ENCODE results near the gene ESRRA. TPM values are rescaled to one million over a fixed set of nuclear protein-coding genes. Genes with fewer than 3 reads are reported as not detected.

ESRRA gene
- polyA plus RNA-seq, 2 of the 4 experiments (the other 2 are of a cell fraction): 15.2 to 35.5 TPM

- 89% methylated on average over 30 of the region's 35 CpGs for WGBS (ENCODE audit: missing lambda C conversion rate)
Measured at GRCh38 chr11:64265176-64266160, 39.9 kb upstream of the ESRRA start.

DNA sequence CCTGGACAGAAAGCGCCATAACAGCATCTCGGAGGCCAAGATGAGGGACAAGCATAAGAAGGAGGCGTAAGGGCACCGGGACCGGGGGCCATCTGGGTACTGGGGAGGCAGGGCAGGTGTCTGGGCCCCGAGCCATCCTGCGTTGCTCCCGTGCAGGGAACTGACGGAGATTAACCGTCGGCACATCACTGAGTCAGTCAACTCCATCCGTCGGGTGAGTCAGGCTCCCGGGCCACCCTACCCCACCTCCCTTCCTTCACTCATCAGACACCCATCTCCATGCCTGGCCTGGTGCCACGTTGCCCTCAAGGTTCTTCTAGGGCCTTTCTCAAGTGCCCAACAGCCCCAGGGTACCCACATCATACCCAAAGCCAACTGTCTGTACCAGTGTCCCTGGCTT lies 39.0 kb upstream of the ESRRA start:
- FAIRE-seq (no peak), ATAC-seq (no peak), DNase-seq (ENCODE audit: low read depth in 1 of 2, low spot score in 1 of 2) (no peak)
- WGBS (ENCODE audit: missing lambda C conversion rate): 88% methylated on average over 15 of the region's 15 CpGs
- no peak overlapping the region for H3K4me3 ChIP-seq
- ChIA-PET POLR2A (no interaction called here), CTCF (interaction anchor here (0.7 to 16.0 kb wide), 4 partner anchors 12 to 74 kb away, joined by 3 to 220 read pairs (median 112); partner anchors contain the start of genes CATSPERZ, ESRRA, PLCB3 and PPP1R14B)
- H3K4me1 ChIP-seq: peaks cover 14% of the 10 kb centered on the region
- H3K4me2 ChIP-seq: no peak overlapping the region
- TF ChIP-seq EP300 (IDR thresholded peaks at IDR 0.05) (no peak), SREBF2 (IDR thresholded peaks at IDR 0.05) (no peak), HEYL (CRISPR knock-in tag; IDR thresholded peaks at IDR 0.05) (no peak), MAX (IDR thresholded peaks at IDR 0.05) (no peak), NPAS2 (CRISPR knock-in tag; IDR thresholded peaks at IDR 0.05; ENCODE audit: borderline replicate concordance) (no peak), MYC (IDR thresholded peaks at IDR 0.05; ENCODE audit: borderline replicate concordance, low read length) (no peak), ZC3H11A (IDR thresholded peaks at IDR 0.05) (no peak), RAD21 (conservative IDR thresholded peaks at IDR 0.05 in 1 of 2, IDR thresholded peaks at IDR 0.05 in 1 of 2) (no peak), MAFK (IDR thresholded peaks at IDR 0.05; ENCODE audit: partially characterized antibody) (no peak), HOXB13 (CRISPR knock-in tag; IDR thresholded peaks at IDR 0.05; ENCODE audit: low read depth) (no peak), KDM1A (IDR thresholded peaks at IDR 0.05; ENCODE audit: low read depth) (no peak), MAZ (IDR thresholded peaks at IDR 0.05; ENCODE audit: borderline replicate concordance, low read depth, low read length) (no peak), ZFP36 (IDR thresholded peaks at IDR 0.05; ENCODE audit: borderline replicate concordance, partially characterized antibody) (no peak)
- TF ChIP-seq, protein P1, sequence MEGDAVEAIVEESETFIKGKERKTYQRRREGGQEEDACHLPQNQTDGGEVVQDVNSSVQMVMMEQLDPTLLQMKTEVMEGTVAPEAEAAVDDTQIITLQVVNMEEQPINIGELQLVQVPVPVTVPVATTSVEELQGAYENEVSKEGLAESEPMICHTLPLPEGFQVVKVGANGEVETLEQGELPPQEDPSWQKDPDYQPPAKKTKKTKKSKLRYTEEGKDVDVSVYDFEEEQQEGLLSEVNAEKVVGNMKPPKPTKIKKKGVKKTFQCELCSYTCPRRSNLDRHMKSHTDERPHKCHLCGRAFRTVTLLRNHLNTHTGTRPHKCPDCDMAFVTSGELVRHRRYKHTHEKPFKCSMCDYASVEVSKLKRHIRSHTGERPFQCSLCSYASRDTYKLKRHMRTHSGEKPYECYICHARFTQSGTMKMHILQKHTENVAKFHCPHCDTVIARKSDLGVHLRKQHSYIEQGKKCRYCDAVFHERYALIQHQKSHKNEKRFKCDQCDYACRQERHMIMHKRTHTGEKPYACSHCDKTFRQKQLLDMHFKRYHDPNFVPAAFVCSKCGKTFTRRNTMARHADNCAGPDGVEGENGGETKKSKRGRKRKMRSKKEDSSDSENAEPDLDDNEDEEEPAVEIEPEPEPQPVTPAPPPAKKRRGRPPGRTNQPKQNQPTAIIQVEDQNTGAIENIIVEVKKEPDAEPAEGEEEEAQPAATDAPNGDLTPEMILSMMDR (IDR thresholded peaks at IDR 0.05): no peak
- no peak overlapping the region for H3K27ac ChIP-seq
- H3K9me3 ChIP-seq: no peaks in the 10 kb centered on the region

More at GRCh38 chr11:64265176-64266160, 39.9 kb upstream of the ESRRA start:
- ChIA-PET POLR2A (no interaction called here), CTCF (interaction anchor here (1.2 to 16.0 kb wide), 5 partner anchors 11 to 37 kb away, joined by 3 to 220 read pairs (median 5); partner anchors contain the start of genes CATSPERZ, ESRRA, PLCB3 and PPP1R14B)
- Histone ChIP-seq H3K4me3 (no peak overlapping the region), H3K9me3 (no peaks in the 10 kb centered on the region), H3K4me1 (peaks cover 14% of the 10 kb centered on the region), H3K27ac (no peak overlapping the region), H3K4me2 (no peak overlapping the region)
- no peak for FAIRE-seq
- no peak for TF ChIP-seq SMC3 (IDR thresholded peaks at IDR 0.05)
- no peak for ATAC-seq
- no peak for DNase-seq (ENCODE audit: low read depth in 1 of 2, low spot score in 1 of 2)

GRCh38 chr11:64267207-64267945 lies 37.9 kb upstream of the ESRRA start:
- WGBS (ENCODE audit: missing lambda C conversion rate): 89% methylated on average over 26 of the region's 27 CpGs
- Histone ChIP-seq H3K27ac (peak overlapping the region in 1 of 2 experiments; percentile 94; a peak in 2 of 6 replicates), H3K9me3 (no peaks in the 10 kb centered on the region), H3K4me1 (peaks cover 20% of the 10 kb centered on the region), H3K4me3 (no peak overlapping the region), H3K4me2 (no peak overlapping the region)
- no peak for DNase-seq (ENCODE audit: low read depth in 1 of 2, low spot score in 1 of 2)
- ChIA-PET POLR2A (interaction anchor here (0.6 to 5.9 kb wide), 4 partner anchors 10 to 34 kb away, joined by 3 to 53 read pairs (median 4); partner anchors contain the start of gene PPP1R14B), CTCF (interaction anchor here (0.5 to 16.0 kb wide), 8 partner anchors 12 to 88 kb away, joined by 3 to 220 read pairs (median 4); partner anchors contain the start of genes CATSPERZ, ESRRA, PLCB3 and PPP1R14B)
- ATAC-seq: no peak
- TF ChIP-seq, protein P2, sequence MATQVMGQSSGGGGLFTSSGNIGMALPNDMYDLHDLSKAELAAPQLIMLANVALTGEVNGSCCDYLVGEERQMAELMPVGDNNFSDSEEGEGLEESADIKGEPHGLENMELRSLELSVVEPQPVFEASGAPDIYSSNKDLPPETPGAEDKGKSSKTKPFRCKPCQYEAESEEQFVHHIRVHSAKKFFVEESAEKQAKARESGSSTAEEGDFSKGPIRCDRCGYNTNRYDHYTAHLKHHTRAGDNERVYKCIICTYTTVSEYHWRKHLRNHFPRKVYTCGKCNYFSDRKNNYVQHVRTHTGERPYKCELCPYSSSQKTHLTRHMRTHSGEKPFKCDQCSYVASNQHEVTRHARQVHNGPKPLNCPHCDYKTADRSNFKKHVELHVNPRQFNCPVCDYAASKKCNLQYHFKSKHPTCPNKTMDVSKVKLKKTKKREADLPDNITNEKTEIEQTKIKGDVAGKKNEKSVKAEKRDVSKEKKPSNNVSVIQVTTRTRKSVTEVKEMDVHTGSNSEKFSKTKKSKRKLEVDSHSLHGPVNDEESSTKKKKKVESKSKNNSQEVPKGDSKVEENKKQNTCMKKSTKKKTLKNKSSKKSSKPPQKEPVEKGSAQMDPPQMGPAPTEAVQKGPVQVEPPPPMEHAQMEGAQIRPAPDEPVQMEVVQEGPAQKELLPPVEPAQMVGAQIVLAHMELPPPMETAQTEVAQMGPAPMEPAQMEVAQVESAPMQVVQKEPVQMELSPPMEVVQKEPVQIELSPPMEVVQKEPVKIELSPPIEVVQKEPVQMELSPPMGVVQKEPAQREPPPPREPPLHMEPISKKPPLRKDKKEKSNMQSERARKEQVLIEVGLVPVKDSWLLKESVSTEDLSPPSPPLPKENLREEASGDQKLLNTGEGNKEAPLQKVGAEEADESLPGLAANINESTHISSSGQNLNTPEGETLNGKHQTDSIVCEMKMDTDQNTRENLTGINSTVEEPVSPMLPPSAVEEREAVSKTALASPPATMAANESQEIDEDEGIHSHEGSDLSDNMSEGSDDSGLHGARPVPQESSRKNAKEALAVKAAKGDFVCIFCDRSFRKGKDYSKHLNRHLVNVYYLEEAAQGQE (IDR thresholded peaks at IDR 0.05): no peak
- TF ChIP-seq ZNF302 (CRISPR knock-in tag; IDR thresholded peaks at IDR 0.05) (no peak), GATA3 (IDR thresholded peaks at IDR 0.05; ENCODE audit: borderline replicate concordance) (no peak), JUNB (IDR thresholded peaks at IDR 0.05) (no peak)
- FAIRE-seq: no peak

All from A549 (cell line).